Epidermal melanocyte (primary cell): Measurements from ENCODE around the gene THRA.

Experiments
- DNase-seq: peaks from one replicate; pipeline ENCODE4 v3.0.0; 2011; ENCODE audit warnings: low spot score; ENCODE audit not compliant: insufficient read length

The THRA gene

GRCh38 chr17:40064971-40065768, 2.4 kb downstream of the THRA start:
- DNase-seq, result no peak

DNA sequence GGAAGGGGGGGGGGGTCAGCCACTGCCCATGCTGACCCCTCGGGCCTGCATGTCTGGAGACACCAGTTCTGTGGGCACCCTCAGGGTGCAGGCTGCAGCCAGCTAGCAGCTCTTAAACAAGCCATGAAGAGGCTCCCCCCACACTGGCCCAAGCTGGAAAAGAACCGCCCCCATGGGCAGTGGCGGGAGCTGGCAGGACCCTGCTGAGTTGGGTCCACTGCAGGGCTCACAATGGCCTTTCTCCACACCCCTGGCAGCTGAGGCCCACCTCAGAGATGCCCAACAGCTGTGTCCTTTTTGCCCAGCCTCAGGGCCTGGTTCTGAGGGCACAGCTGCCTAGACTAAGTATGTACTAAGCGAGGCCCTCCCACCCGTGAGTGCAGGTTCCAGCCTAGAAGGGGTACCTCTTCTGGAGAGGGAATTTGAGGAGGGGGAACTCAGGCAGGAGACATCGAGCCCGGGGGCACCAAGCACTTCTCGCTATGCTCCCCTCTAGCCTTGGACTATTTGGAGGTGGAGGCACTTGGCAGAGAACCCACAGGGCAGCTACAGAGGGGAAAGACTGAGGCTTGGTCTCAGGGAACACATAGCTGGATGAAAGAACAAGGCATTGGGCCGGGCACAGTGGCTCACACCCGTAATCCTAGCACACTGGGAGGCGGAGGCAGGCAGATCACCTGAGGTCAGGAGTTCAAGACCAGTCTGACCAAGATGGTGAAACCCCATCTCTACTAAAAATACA, 3.2 kb downstream of the THRA start:
- DNase-seq, result no peak

DNA sequence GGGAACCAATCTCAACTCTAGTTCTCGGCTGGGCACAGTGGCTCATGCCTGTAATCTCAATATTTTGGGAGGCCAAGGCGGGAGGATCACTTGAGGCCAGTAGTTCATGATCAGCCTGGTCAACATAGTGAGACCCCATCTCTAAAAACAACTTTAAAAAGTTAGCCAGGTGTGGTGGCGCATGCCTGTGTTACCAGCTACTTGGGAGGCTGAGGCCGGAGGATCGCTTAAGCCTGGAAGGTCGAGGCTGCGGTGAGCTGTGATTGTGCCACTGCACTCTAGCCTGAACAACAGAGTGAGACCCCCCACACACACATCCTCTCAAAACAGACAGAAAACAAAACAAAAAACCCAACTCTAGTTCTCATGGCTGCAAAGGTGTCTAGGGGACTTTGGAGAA, 4.9 kb downstream of the THRA start:
- no peak for DNase-seq

- no peak for DNase-seq
These were observed 5.4 kb downstream of the THRA start for GRCh38 chr17:40068129-40068581.

DNA sequence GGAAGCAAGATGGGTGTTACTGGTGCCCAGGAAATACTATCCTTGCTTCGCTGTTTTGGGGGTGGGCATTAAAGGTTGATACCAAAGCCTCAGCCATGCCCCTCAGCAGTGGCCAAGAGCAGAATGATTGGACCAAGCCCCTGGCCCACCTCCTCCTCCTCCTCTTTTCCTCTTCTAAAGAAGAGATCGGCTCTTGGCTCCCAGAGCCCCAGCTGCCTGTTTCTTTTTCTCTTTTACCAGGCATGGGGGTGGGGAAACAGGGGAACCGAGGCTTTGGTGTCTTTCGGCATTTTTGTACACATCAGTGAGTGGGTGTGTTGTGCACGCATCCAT, 5.8 kb downstream of the THRA start:
- DNase-seq, result no peak

- no peak for DNase-seq
These were observed 6.4 kb downstream of the THRA start for GRCh38 chr17:40068917-40069750.

DNA sequence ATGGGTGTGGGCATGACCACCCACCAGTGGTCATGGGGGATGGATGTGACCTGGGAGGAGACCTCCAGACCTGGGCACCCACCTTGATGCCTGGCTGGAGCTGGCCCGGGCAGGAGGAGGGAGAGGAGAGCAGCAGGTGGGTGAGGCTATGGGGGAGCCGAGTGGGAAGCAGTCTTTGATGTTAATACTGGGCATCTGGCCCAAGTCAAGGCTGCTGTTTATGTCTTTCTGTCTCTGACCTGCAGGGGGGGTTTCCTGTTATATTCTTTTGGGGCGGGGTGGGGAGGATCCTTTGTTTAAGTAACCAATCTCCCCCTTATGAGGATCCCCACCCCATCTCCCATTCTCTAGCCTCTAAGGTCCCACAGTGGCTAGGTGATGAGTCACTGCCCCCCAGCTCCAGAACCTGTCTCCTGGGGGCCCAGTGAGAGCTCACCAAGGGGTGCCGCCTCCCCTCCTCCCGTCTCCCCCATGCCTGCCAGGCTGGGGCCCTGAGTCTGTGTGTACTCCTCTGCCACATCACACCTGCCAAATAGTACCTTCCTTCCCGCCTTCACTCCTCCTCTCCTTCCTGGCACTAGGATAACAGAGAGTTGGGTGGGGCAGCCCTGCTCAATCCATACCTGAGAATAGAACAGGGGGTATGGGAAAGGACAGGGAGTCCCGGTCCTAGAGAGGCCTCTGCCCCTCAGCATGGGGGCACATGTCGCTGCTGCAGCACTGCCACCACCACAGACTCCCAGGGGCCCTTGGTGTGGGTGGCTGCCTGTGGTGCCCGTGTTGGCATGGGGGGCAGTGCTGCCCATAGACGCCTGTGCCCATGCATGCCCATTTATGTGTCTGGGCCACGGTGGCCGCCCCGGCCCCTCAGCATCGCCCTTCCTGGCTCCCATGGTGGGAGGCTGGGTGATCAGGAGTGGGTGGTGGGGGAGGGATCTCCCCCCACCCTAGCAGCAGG, 7.3 kb downstream of the THRA start:
- DNase-seq, result no peak

DNA sequence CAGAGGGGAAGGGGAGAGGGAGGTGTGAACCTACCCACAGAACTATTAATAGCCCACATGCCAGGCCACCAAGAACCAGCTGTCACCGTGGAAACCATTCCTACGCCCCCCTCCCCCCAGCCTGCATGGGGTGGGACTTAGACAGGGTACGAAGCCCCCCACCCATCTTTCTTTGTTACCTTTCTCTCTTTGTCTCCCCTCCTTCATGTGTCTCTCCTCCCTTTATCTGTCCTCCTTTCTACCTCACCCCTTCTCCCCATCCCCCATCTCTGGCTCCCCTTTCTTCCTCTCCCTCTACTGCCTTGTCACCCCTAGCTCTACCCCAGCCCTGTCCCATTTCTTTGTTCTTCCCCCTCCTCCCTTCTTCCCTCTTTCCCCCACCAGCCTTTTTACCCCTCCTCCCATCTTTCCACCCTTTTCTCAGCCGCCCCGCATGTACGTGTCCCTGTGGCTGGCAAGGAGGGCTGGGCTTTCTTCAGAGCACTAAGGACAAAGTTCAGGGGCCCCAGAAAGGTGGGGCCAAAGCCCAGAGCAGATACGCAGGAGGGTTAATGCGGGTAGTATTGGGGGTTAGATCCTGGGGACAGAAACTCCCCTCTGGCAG, 8.0 kb downstream of the THRA start:
- DNase-seq, result no peak

DNA sequence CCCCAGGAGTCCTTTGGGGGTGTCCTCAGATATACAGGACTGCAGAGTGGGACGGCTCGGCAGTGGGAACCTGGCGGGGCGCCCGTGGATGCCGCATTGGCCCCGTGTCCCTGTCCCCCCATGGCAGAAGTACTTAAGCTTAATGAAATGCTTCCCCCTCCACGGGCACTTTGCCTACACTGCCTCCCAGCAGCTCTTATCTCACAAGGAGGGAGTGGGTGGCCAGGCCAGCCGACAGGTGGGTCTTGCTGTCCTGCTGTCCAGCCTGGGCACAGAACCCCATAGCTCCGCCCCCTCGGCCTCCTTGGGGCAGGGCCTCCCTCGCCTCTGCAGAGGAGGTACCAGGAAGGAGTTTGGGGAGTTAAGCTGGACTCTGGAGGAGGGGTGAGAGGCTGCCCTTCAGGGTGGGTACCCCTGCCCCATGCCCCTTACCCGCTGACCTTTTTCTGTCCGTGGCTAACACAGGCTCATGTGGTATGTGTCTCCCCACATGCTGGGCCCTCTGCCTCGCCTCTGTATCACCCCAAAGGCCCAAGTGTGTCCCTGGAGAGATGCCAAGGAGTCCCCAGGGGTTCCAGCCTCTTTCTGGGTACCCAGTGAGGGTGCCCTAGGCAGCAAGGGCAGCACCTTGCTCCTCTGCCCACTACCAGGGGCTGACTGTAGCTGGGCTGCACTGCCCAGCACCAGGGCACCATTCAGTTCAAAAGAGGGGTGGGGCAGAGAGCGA, 8.7 kb downstream of the THRA start:
- no peak for DNase-seq

GRCh38 chr17:40072040-40072734, 9.4 kb downstream of the THRA start:
- DNase-seq, result no peak

DNA sequence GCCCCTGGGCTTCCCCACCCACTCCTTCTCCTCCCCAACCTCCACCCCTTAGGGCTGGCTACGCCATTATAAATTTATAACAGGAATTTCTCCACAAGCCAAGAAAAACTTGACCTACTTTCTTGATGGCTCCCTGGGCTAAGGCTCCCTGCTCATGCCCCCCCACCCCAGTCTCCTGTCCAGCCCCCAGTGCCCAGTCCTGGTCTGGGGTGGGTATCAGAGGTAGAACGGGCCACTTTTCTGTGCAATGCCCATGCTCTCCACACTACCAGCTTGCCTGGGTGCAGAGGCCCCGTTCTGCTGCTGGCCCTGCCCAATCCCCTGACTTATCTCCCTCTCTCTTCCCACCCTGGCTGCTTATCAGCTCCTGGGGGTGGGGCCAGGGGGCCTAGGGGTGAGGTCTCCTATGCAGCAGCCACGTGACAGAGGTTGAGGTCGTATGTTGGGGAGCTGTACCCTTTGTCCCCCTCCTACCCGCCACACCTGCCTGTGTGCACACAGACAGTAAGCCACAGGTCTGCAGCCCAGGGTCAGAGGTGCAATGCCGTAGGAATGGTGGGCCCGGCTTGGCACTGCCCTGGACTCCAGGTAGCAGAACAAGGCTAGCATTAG, 10.1 kb downstream of the THRA start:
- DNase-seq, result no peak

GRCh38 chr17:40073454-40074174, 10.8 kb downstream of the THRA start:
- DNase-seq, result no peak

- DNase-seq, result no peak
These were observed 11.4 kb downstream of the THRA start for GRCh38 chr17:40074175-40074512.

GRCh38 chr17:40074871-40075200, 12.1 kb downstream of the THRA start:
- DNase-seq, result no peak

GRCh38 chr17:40075201-40075941, 12.6 kb downstream of the THRA start:
- DNase-seq, result no peak

GRCh38 chr17:40075942-40076498, 13.3 kb downstream of the THRA start:
- DNase-seq, result no peak

DNA sequence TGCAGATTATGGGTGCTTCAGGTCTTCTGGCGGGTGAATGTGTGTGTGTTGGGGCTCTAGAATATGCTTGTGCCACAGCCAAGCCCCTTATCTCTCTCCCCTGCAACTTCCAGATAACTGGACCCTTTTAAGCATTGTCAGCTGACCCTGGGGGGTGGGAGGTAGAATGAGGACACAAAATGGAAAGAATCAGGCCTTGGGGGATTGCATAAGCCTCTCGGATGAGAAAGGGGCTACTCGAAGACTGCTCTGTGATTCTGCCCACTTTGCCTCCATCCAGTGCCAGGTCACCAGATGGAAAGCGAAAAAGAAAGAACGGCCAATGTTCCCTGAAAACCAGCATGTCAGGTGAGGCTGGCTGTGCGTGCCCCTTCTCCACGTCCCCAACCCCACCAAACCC, 13.8 kb downstream of the THRA start:
- no peak for DNase-seq
